GM12878 (cell line): ENCODE data around the gene PEMT. TPM values are rescaled to one million over a fixed set of nuclear protein-coding genes. Genes with fewer than 3 reads are reported as not detected.

Source experiments
- ATAC-seq: fragments of 200-7000 bp; cut with Tn5 transposase; 3 replicates; pipeline ENCODE4 v1.9.1; 2020; ENCODE audit warnings: mild to moderate bottlenecking, moderate library complexity
- BruUV-seq: library from RNA; stranded (reverse); fragments of 400-500 nt; replicated peaks from 2 replicates; lab custom pipeline; 2021; lab: Mats Ljungman, UMichigan
- CTCF ChIA-PET: fragments of 300-600 bp; sonication (Branson Sonifier 250); formaldehyde crosslinking; extraction: SDS; loops from one replicate; lab custom pipeline; 2021; ENCODE audit warnings: inconsistent platforms; lab: Yijun Ruan, JAX
- POLR2A ChIA-PET: fragments of 350-600 bp; formaldehyde crosslinking; extraction: SDS; loops from one replicate; lab custom pipeline; 2021; ENCODE audit warnings: inconsistent platforms; lab: Charles Lee
- RAD21 ChIA-PET: fragments of 300-600 bp; sonication (Branson Sonifier 250); formaldehyde crosslinking; loops from one replicate; lab custom pipeline; 2023; ENCODE audit warnings: antibody characterized with exemption; ENCODE audit not compliant: unreplicated experiment; lab: Charles Lee
- SMC1A ChIA-PET: fragments of 300-600 bp; sonication (Branson Sonifier 250); formaldehyde crosslinking; loops from one replicate; lab custom pipeline; 2023; ENCODE audit not compliant: unreplicated experiment, uncharacterized antibody; lab: Charles Lee
- DNase-seq: peaks from one replicate; pipeline ENCODE4 v3.0.0-alpha.2; 2011; ENCODE audit warnings: low read depth, low spot score
- FAIRE-seq: peaks from 3 replicates; lab custom pipeline; 2011; peaks lifted over from hg19 to GRCh38; lab: Jason Lieb, UNC
- H2AFZ ChIP-seq: 2 replicates; pipeline ENCODE4 v1.6.0; 2011; ENCODE audit warnings: low read depth, low read length, control low read depth; ENCODE audit not compliant: control insufficient read depth
- H3K27ac ChIP-seq: 2 replicates; pipeline ENCODE4 v1.5.1; 2011; ENCODE audit warnings: control low read depth; ENCODE audit not compliant: control insufficient read depth, insufficient read depth
- H3K27me3 ChIP-seq, 2 experiments: replicated peaks in 1 of 2; 2 replicates each; pipeline versions ENCODE4 v1.6.0 to v1.6.1; 2011; ENCODE audit warnings: low read length in 1 of 2; ENCODE audit not compliant: control insufficient read depth in 2 of 2, insufficient read depth in 2 of 2
- H3K36me3 ChIP-seq, 2 experiments: 2 replicates each; pipeline ENCODE4 v1.5.1; 2011; ENCODE audit warnings: low read length in 1 of 2; ENCODE audit not compliant: control insufficient read depth in 2 of 2, insufficient read depth in 2 of 2
- H3K4me1 ChIP-seq: 2 replicates; pipeline ENCODE4 v1.6.1; 2011; ENCODE audit warnings: mild to moderate bottlenecking, low read length, moderate library complexity, mixed read lengths; ENCODE audit not compliant: control insufficient read depth, insufficient read depth
- H3K4me2 ChIP-seq: 2 replicates; pipeline ENCODE4 v1.6.0; 2011; ENCODE audit warnings: control low read depth; ENCODE audit not compliant: control insufficient read depth, insufficient read depth
- H3K4me3 ChIP-seq: fragments of 200-600 bp; sonication (generic); 2 replicates; pipeline ENCODE4 v1.5.1; 2016
- H3K79me2 ChIP-seq: 2 replicates; pipeline ENCODE4 v1.6.0; 2011; ENCODE audit warnings: low read length; ENCODE audit not compliant: control insufficient read depth, insufficient read depth
- H3K9ac ChIP-seq: 2 replicates; pipeline ENCODE4 v1.8.0; 2011; ENCODE audit warnings: low read length, control low read depth, mixed read lengths; ENCODE audit not compliant: control insufficient read depth, insufficient read depth
- H3K9me3 ChIP-seq: replicated peaks from 3 replicates; pipeline ENCODE4 v1.5.1; 2011; ENCODE audit warnings: mild to moderate bottlenecking, low read length; ENCODE audit not compliant: control insufficient read depth, insufficient read depth
- H4K20me1 ChIP-seq: 2 replicates; pipeline ENCODE4 v1.6.0; 2011; ENCODE audit not compliant: control insufficient read depth, insufficient read depth
- CBX5 ChIP-seq: sonication (generic); IDR thresholded peaks from 2 replicates; pipeline ENCODE4 v1.6.1; 2016; ENCODE audit warnings: low read depth, moderate library complexity, mild to moderate bottlenecking, inconsistent platforms
- CUX1 ChIP-seq: IDR thresholded peaks from 2 replicates; pipeline ENCODE4 v1.6.1; 2012; ENCODE audit warnings: improper control_type of control experiment, low read depth, low read length; ENCODE audit not compliant: insufficient replicate concordance
- ETV6 ChIP-seq, 2 experiments: fragments of 450-650 bp in 1 of 2; IDR thresholded peaks in 1 of 2; conservative IDR thresholded peaks in 1 of 2; 2 replicates each; pipeline ENCODE4 v1.6.1; 2014; ENCODE audit warnings: antibody characterized with exemption in 1 of 2, borderline replicate concordance in 1 of 2, low read depth in 1 of 2, mild to moderate bottlenecking in 1 of 2, moderate library complexity in 1 of 2
- KLF5 ChIP-seq: fragments of 450-650 bp; IDR thresholded peaks from 2 replicates; pipeline ENCODE4 v1.6.1; 2014; ENCODE audit warnings: mild to moderate bottlenecking; ENCODE audit not compliant: partially characterized antibody
- MLLT1 ChIP-seq: fragments of 450-650 bp; IDR thresholded peaks from 2 replicates; pipeline ENCODE4 v1.6.1; 2016; ENCODE audit warnings: mild to moderate bottlenecking
- MTA3 ChIP-seq: IDR thresholded peaks from 2 replicates; pipeline ENCODE4 v1.6.1; 2012; ENCODE audit warnings: low read length, inconsistent platforms, borderline replicate concordance
- NKRF ChIP-seq: fragments of 450-650 bp; conservative IDR thresholded peaks from 2 replicates; pipeline ENCODE4 v1.6.1; 2017; ENCODE audit warnings: mild to moderate bottlenecking, moderate library complexity
- POLR2A ChIP-seq: IDR thresholded peaks from 2 replicates; pipeline ENCODE4 v1.6.1; 2011; ENCODE audit warnings: low read depth, mild to moderate bottlenecking, low read length
- RCOR1 ChIP-seq: conservative IDR thresholded peaks from 2 replicates; pipeline ENCODE4 v1.6.1; 2012; ENCODE audit warnings: low read depth, low read length, improper control_type of control experiment
- SREBF2 ChIP-seq: IDR thresholded peaks from 2 replicates; pipeline ENCODE4 v1.6.1; 2012; ENCODE audit warnings: mild to moderate bottlenecking, low read length
- TCF12 ChIP-seq: IDR thresholded peaks from 2 replicates; pipeline ENCODE4 v1.6.1; 2011; ENCODE audit warnings: low read depth, mild to moderate bottlenecking, low read length
- ZNF274 ChIP-seq: IDR thresholded peaks from one replicate; pipeline ENCODE4 v1.8.0; 2011; ENCODE audit not compliant: insufficient read length, insufficient read depth
- WGBS: methylation state at CpG from one replicate; pipeline ENCODE4 v1.1.6; 2016; ENCODE audit warnings: low lambda C conversion rate; ENCODE audit not compliant: insufficient replicate concordance, insufficient coverage; ENCODE audit errors: missing lambda C conversion rate; 5-methylcytosine and 5-hydroxymethylcytosine counted together
- in situ Hi-C: fragments of 300-500 bp; cut with MboI; formaldehyde crosslinking; loops from 9 replicates; pipeline ENCODE4 v1.14.3; 2018; ENCODE audit warnings: mixed read lengths
- intact Hi-C: fragments of 100-400 bp; cut with micrococcal nuclease; formaldehyde crosslinking; loops from one replicate; pipeline ENCODE4 v1.14.2; 2022; ENCODE audit not compliant: unreplicated experiment
- polyA plus RNA-seq, 11 experiments: library from polyadenylated mRNA; depleted of rRNA in 4 of 11; unstranded in 6 of 11; stranded (reverse) in 5 of 11; fragments of >200 nt; fragmentation: Nextera tagmentation in 4 of 11; fragmentation: Illumina TruSeq in 1 of 11; extraction: Ambion mirVana in 4 of 11; extraction: Trizol in 1 of 11; gene quantifications; 1 replicate in 1 of 11; 2 replicates in 10 of 11; pipeline versions ENCODE4 v1.2.1 to v1.2.3, GENCODE V29; 2011 to 2016; ENCODE audit warnings: inconsistent platforms in 2 of 11, missing spikeins in 2 of 11, low read depth in 1 of 11
- total RNA-seq, 4 experiments: library from RNA; depleted of rRNA in 3 of 4; stranded (reverse); fragments of >200 nt in 3 of 4; fragmentation: Illumina TruSeq in 1 of 4; extraction: Trizol in 1 of 4; gene quantifications; 2 replicates each; pipeline versions ENCODE4 v1.2.1 to v1.2.3, GENCODE V29; 2013 to 2021

Gene PEMT
- total and polyA plus RNA-seq, 10 of the 15 experiments (the other 5 are each of a cell fraction or from before 2014, with no cell fraction given), result 2.8 to 44.7 (median 25.4) TPM

- FAIRE-seq (no peak), ATAC-seq (no peak), DNase-seq (no peak)
- 77% methylated on average over 14 of the region's 14 CpGs for WGBS
- Histone ChIP-seq H3K4me2 (no peak overlapping the region), H3K4me1 (no peaks in the 10 kb centered on the region), H3K9me3 (no peaks in the 10 kb centered on the region), H3K27ac (no peak overlapping the region), H3K9ac (no peak overlapping the region), H3K4me3 (no peak overlapping the region), H3K79me2 (no peaks in the 10 kb centered on the region), H3K36me3 (no peaks in the 10 kb centered on the region), H3K27me3 (no peaks in the 10 kb centered on the region), H2AFZ (no peak overlapping the region), H4K20me1 (no peaks in the 10 kb centered on the region)
- TF ChIP-seq SREBF2 (no peak), NKRF (no peak), POLR2A (no peak), RCOR1 (no peak), ZNF274 (no peak), TCF12 (no peak), MLLT1 (no peak), ETV6 (conservative IDR thresholded peaks at IDR 0.05 in 1 of 2, IDR thresholded peaks at IDR 0.05 in 1 of 2; ENCODE audit: borderline replicate concordance in 1 of 2, low read depth in 1 of 2) (no peak), MTA3 (no peak), KLF5 (no peak), CBX5 (no peak), CUX1 (no peak)
- intact Hi-C loops, result no loop called here
- CTCF ChIA-PET, result no interaction called here
- POLR2A ChIA-PET, result no interaction called here
- SMC1A ChIA-PET, result no interaction called here
- RAD21 ChIA-PET, result no interaction called here
- no TSS peak for BruUV-seq
- in situ Hi-C loops, result no loop called here
Measured at GRCh38 chr17:17526369-17526768, 65.1 kb downstream of the PEMT start.
